HG03280 (cell line): ENCODE results near the gene CD1B.
"Not testable (repeated sequence)": the region's sequence is repeated elsewhere in the genome, so short reads cannot be mapped to it uniquely, and the experiment has no call there.

Source experiments
- ATAC-seq: cut with Tn5 transposase; IDR thresholded peaks from one replicate; pipeline ENCODE4 v1.9.1; 2021; ENCODE audit warnings: mild to moderate bottlenecking, moderate library complexity; ENCODE audit not compliant: unreplicated experiment

Gene CD1B

DNA sequence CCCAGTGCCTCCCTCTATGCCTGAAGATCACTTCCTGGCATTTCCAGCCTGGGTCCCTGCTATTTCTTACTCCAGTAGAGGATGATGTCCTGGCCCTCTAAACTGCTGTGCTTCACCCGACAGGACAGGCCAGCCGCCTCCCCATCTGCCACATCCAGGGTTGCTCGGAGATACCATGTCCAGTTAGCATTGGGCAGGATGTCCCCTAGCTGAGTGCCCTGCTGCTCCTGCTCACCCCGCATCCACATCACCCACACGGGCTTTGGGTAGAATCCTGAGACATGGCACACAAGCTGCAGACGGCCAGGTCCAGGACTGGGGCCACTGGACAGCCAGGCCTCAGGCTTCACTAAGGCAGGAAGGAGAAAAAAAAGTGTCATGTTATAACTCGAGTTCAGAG is 2.0 kb downstream of the CD1B start:
- ATAC-seq: no peak

- ATAC-seq: no peak
Measured at GRCh38 chr1:158328426-158328825, 2.9 kb downstream of the CD1B start.

GRCh38 chr1:158327481-158327880 is 3.9 kb downstream of the CD1B start:
- ATAC-seq: no peak

GRCh38 chr1:158324395-158324794 is 6.9 kb downstream of the CD1B start:
- ATAC-seq: no peak

GRCh38 chr1:158323866-158324265 is 7.5 kb downstream of the CD1B start:
- ATAC-seq: no peak

DNA sequence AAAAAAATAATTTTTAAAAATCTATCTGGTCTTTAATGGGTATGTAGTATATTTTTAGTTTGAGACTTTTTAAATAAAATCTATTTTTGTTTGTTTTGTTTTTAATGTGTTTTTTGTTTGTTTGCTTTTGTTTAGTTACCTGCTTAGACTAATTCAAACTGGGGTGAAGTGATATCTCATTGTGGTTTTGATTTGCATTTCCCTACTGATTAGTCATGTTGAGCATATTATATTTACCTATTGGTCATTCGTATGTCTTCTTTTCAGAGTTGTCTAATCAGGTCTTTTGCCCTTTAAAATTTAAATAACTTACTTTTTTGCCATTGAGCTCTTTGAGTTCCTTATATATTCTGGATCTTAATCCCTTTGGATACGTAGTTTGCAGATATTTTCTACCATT is 20.3 kb downstream of the CD1B start:
- ATAC-seq: no peak

- no peak for ATAC-seq
Measured at GRCh38 chr1:158310623-158311022, 20.7 kb downstream of the CD1B start.

DNA sequence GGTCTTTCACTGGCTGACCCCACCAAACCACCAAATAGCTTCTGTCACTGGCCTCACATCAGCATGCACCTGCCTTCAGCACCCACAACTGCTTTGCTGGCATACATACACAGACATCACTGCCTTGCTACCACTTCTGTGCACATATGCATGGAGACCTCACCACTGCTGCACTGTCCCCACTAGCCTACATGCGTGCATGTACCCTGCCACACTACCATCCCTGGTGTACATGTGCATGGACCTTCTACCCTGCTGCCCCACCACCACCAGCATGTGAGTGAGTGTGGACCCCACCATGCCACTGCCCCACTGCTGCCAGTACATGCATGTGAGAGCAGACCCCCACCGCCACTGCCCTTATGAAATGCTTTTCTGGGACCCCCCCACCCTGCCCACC is 35.5 kb downstream of the CD1B start:
- no peak for ATAC-seq

GRCh38 chr1:158290321-158290844 is 40.9 kb downstream of the CD1B start:
- ATAC-seq: no peak

DNA sequence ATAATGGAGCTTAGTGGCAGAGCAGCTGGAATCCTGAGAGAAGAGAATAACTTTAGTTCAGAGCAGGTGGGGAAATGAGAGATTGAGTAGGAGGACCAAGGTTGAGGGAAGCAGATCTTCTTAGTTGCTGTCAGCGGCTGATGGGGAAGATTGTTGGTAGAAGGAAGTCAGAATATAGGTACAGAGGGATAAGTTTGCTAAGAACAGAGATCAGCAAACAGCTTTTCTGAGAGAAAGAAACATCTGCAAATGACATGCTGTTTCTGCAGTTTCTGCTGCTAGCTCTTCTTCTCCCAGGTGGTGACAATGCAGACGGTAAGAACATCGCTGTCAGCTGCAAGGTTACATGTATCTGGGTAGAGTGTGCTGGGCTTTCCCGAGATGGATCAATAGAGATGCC is 41.5 kb downstream of the CD1B start, which contains the start of gene CD1C:
Gene CD1C (plus strand): TSS at position 113 of the 400 bp plus-strand sequence. CDS start 142 bp downstream, at position 255.
- no peak for ATAC-seq

DNA sequence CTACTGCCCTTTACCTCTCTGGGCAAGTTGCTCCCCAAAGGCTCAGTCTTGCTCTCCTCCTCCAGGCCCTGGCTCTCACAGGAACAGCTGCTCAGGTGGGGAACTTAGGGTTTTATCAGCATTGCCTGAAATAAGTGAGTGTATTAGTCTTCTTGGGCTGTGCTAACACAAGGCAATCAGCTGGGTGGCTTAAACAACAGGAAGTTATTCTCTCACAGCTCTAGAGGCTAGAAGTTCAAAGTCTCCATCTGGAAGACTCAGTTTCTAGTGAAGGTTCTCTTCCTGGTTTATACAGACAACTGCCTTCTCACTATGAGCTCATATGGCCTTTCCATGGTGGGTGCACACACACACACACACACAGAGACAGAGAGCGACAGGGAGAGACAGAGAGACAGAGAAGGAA is 44.4 kb downstream of the CD1B start:
- no peak for ATAC-seq

DNA sequence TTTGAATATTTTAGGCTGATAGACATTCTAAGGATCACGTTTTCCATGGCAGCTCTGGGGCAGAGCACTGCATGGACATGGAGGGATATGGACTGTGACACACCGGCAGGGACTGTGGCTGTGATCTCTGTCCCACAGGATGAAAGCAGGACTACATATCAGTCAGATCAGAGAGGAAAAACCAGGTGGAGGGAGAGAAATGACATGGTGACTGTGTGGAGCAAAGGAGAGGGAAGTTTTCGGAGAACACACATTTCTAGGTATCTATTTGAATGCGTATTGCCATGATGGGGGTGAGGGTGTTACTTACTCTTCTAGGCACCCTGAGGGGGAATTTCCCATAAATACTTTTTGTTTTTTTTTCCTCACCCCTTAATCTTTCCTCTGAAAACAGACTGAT is 44.8 kb downstream of the CD1B start:
- no peak for ATAC-seq

DNA sequence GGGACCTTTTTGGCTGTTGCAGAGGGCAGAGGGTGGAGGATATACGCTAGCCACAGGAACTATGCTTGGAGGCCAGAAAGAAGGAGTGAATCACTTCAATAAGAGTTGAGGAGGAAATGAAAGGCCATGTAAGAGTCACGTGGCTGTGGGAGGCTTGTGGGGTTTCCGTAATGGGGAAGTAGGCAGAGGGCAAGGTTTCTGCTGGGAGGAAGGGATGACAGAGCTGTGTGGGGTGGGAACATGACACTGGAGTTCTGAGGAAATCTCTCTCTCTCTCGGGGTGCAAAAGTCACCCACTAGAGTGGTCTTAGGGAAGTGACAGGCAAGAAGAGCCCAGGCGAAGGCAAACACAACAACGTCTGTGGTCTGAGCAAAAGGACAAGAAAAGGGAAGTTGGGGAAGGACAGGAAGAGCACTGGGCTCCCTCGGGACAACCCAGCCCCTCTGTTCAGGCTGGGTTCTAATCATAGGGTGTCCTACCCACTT is 45.5 kb downstream of the CD1B start:
- peak; percentile 58 for ATAC-seq

GRCh38 chr1:158283965-158284364 is 47.4 kb downstream of the CD1B start:
- peak; percentile 56 for ATAC-seq

- ATAC-seq: not testable (repeated sequence)
Measured at GRCh38 chr1:158282421-158282820, 48.9 kb downstream of the CD1B start.
